Spleen (tissue), 7 donors: ENCODE results near the gene HIP1.

Source experiments
- POLR2A ChIP-seq, 3 donors: fragments of 450-650 bp; IDR thresholded peaks; one replicate each; pipeline ENCODE4 v1.5.1; 2017; ENCODE audit warnings: antibody characterized with exemption in 3 of 3, mild to moderate bottlenecking in 1 of 3
- POLR2AphosphoS5 ChIP-seq, 3 donors: sonication (generic); formaldehyde crosslinking; IDR thresholded peaks; one replicate each; pipeline ENCODE4 v1.5.1; 2017; ENCODE audit warnings: antibody characterized with exemption in 3 of 3
- TF ChIP-seq, protein P1 (sequence below), 11 experiments: fragments of 200-600 bp in 7 of 11; fragments of 450-650 bp in 4 of 11; sonication (generic) in 4 of 11; IDR thresholded peaks in 8 of 11; conservative IDR thresholded peaks in 3 of 11; 1 replicate in 7 of 11; 2 replicates in 4 of 11; pipeline versions ENCODE4 v1.4.0 to v1.8.0; 2016 to 2021; ENCODE audit warnings: antibody characterized with exemption in 11 of 11, inconsistent platforms in 4 of 11, mild to moderate bottlenecking in 1 of 11
- donor health status: DM: no; HTN: no; CAD: no; lungs with moderate emphysema.
- donor health status: DM: no; HTN: no; CAD: no.
- donor health status: DM: no; HTN: no; CAD: no.

DNA sequence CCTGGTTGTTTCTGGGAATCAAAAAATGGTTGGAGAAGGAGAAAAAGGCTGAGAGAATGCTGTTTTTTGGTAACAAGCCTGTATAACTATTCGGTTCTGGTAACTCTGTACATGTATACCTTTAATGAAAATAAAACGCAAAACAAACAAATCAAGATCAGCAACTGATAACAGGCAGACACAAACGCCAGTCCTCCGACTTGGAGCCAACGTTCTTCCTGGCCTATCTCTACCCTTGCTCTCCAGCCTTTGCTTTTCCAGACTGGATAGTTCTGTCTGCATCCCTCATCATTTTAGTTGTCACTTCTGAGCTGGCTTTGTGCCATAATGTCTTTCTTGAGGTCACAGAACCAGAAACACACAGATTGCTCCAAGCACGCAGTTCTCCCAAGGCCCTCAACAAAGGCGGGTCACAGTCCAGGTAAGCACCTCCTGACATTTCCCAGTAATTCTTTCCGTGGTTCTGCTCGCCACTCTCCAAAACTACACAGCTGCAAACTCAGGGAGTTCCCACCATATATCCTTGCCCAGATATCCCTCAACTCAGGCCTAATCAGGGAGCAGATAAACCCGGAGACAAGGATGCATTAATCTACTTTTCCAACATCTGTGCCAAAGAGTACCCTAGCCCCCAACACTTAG is 20.2 kb downstream of the HIP1 start:
- TF ChIP-seq POLR2AphosphoS5 (IDR thresholded peaks at IDR 0.05) (no peak), POLR2A (IDR thresholded peaks at IDR 0.05) (no peak)
- TF ChIP-seq, protein P1, sequence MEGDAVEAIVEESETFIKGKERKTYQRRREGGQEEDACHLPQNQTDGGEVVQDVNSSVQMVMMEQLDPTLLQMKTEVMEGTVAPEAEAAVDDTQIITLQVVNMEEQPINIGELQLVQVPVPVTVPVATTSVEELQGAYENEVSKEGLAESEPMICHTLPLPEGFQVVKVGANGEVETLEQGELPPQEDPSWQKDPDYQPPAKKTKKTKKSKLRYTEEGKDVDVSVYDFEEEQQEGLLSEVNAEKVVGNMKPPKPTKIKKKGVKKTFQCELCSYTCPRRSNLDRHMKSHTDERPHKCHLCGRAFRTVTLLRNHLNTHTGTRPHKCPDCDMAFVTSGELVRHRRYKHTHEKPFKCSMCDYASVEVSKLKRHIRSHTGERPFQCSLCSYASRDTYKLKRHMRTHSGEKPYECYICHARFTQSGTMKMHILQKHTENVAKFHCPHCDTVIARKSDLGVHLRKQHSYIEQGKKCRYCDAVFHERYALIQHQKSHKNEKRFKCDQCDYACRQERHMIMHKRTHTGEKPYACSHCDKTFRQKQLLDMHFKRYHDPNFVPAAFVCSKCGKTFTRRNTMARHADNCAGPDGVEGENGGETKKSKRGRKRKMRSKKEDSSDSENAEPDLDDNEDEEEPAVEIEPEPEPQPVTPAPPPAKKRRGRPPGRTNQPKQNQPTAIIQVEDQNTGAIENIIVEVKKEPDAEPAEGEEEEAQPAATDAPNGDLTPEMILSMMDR (IDR thresholded peaks at IDR 0.05 in 8 of 11, conservative IDR thresholded peaks at IDR 0.05 in 3 of 11): no peak
